Prostate gland (tissue), 2 donors: Measurements from ENCODE around the gene UXS1.

Experiments used
- POLR2A ChIP-seq: fragments of 450-650 bp; IDR thresholded peaks from one replicate; pipeline ENCODE4 v1.6.1; 2016; ENCODE audit warnings: antibody characterized with exemption, mild to moderate bottlenecking
- POLR2AphosphoS5 ChIP-seq: sonication (generic); formaldehyde crosslinking; IDR thresholded peaks from one replicate; pipeline ENCODE4 v1.6.1; 2017; ENCODE audit warnings: antibody characterized with exemption
- TF ChIP-seq, protein P1 (sequence below), 4 experiments: fragments of 200-600 bp in 2 of 4; fragments of 450-650 bp in 2 of 4; sonication (generic) in 2 of 4; IDR thresholded peaks; 1 replicate in 3 of 4; 2 replicates in 1 of 4; pipeline ENCODE4 v1.5.1; 2016 to 2019; ENCODE audit warnings: antibody characterized with exemption in 4 of 4, mild to moderate bottlenecking in 2 of 4, moderate library complexity in 2 of 4

DNA sequence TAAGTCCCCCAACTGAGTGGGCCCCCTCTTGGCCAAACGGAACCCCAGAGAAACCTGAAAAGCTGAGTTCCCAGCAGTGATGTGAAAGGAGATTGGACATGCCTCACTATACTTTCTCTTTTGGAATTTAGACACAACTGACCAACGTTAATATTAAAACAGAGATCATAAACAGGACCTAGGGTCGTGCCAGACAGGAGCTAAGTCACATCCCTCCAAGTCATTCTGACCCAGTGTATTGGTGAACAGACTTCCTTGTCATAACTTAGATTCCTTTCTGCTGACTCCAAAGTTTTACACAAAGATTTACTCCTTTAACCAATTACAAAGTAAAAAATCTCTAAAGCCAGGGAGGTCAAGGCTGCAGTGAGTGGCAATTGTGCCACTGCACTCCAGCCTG is 46.9 kb downstream of the UXS1 start:
- TF ChIP-seq, protein P1, sequence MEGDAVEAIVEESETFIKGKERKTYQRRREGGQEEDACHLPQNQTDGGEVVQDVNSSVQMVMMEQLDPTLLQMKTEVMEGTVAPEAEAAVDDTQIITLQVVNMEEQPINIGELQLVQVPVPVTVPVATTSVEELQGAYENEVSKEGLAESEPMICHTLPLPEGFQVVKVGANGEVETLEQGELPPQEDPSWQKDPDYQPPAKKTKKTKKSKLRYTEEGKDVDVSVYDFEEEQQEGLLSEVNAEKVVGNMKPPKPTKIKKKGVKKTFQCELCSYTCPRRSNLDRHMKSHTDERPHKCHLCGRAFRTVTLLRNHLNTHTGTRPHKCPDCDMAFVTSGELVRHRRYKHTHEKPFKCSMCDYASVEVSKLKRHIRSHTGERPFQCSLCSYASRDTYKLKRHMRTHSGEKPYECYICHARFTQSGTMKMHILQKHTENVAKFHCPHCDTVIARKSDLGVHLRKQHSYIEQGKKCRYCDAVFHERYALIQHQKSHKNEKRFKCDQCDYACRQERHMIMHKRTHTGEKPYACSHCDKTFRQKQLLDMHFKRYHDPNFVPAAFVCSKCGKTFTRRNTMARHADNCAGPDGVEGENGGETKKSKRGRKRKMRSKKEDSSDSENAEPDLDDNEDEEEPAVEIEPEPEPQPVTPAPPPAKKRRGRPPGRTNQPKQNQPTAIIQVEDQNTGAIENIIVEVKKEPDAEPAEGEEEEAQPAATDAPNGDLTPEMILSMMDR (IDR thresholded peaks at IDR 0.05): no peak
- TF ChIP-seq POLR2A (no peak), POLR2AphosphoS5 (no peak)
